Keratinocyte (primary cell): ENCODE measurements around the gene FAM53B. TPM values are rescaled to one million over a fixed set of nuclear protein-coding genes. Genes with fewer than 3 reads are reported as not detected.
"Not testable (repeated sequence)": the region's sequence is repeated elsewhere in the genome, so short reads cannot be mapped to it uniquely, and the experiment has no call there.

Experiments
- DNase-seq: peaks from one replicate; pipeline ENCODE4 v3.0.0-alpha.2; 2011; ENCODE audit warnings: low read depth, missing footprints, low spot score
- FAIRE-seq: peaks from 2 replicates; lab custom pipeline; 2011; peaks lifted over from hg19 to GRCh38; lab: Jason Lieb, UNC
- H2AFZ ChIP-seq: 2 replicates; pipeline ENCODE4 v1.6.0; 2012; ENCODE audit warnings: low read length, control low read depth, inconsistent platforms; ENCODE audit not compliant: control insufficient read depth
- H3K27ac ChIP-seq: 2 replicates; pipeline ENCODE4 v1.5.1; 2011; ENCODE audit warnings: low read length; ENCODE audit not compliant: control insufficient read depth, insufficient read depth
- H3K27me3 ChIP-seq: 3 replicates; pipeline ENCODE4 v1.6.0; 2011; ENCODE audit warnings: low read length; ENCODE audit not compliant: control insufficient read depth, insufficient read depth; ENCODE audit errors: extremely low read depth
- H3K36me3 ChIP-seq, 2 experiments: 2 replicates in 1 of 2; 3 replicates in 1 of 2; pipeline ENCODE4 v1.5.1; 2011; ENCODE audit warnings: low read length in 2 of 2, mild to moderate bottlenecking in 1 of 2; ENCODE audit not compliant: control insufficient read depth in 2 of 2, insufficient read depth in 2 of 2; ENCODE audit errors: extremely low read depth in 1 of 2
- H3K4me1 ChIP-seq: 3 replicates; pipeline ENCODE4 v1.5.1; 2011; ENCODE audit warnings: low read length; ENCODE audit not compliant: control insufficient read depth, insufficient read depth; ENCODE audit errors: extremely low read depth
- H3K4me2 ChIP-seq: 3 replicates; pipeline ENCODE4 v1.6.0; 2011; ENCODE audit warnings: low read depth, low read length; ENCODE audit not compliant: control insufficient read depth, insufficient read depth; ENCODE audit errors: extremely low read depth
- H3K4me3 ChIP-seq, 3 experiments: fragments of 200-600 bp in 1 of 3; sonication (generic) in 1 of 3; 2 replicates in 2 of 3; 3 replicates in 1 of 3; pipeline ENCODE4 v1.5.1; 2011 to 2016; ENCODE audit warnings: low read length in 3 of 3, mild to moderate bottlenecking in 3 of 3, control low read depth in 2 of 3, inconsistent platforms in 1 of 3, low read depth in 1 of 3, mixed read lengths in 1 of 3, mixed run types in 1 of 3, moderate library complexity in 1 of 3; ENCODE audit not compliant: control insufficient read depth in 2 of 3, insufficient read depth in 2 of 3; ENCODE audit errors: extremely low read depth in 1 of 3
- H3K79me2 ChIP-seq: 2 replicates; pipeline ENCODE4 v1.6.0; 2012; ENCODE audit warnings: low read length; ENCODE audit not compliant: control insufficient read depth, insufficient read depth
- H3K9ac ChIP-seq: 3 replicates; pipeline ENCODE4 v1.6.0; 2011; ENCODE audit warnings: low read length; ENCODE audit not compliant: control insufficient read depth, insufficient read depth; ENCODE audit errors: extremely low read depth
- H3K9me1 ChIP-seq: 3 replicates; pipeline ENCODE4 v1.6.0; 2011; ENCODE audit warnings: low read length; ENCODE audit not compliant: control insufficient read depth, insufficient read depth; ENCODE audit errors: extremely low read depth
- H3K9me3 ChIP-seq: 2 replicates; pipeline ENCODE4 v1.5.1; 2012; ENCODE audit warnings: low read depth, low read length; ENCODE audit not compliant: control insufficient read depth
- H4K20me1 ChIP-seq: 3 replicates; pipeline ENCODE4 v1.6.0; 2011; ENCODE audit warnings: low read length; ENCODE audit not compliant: control insufficient read depth, insufficient read depth; ENCODE audit errors: extremely low read depth
- CTCF ChIP-seq, 3 experiments: IDR thresholded peaks in 1 of 3; conservative IDR thresholded peaks in 1 of 3; optimal IDR thresholded peaks in 1 of 3; 2 replicates in 2 of 3; 3 replicates in 1 of 3; pipeline versions ENCODE3 to v1.5.1; 2011; ENCODE audit warnings: low read length in 3 of 3, mild to moderate bottlenecking in 3 of 3, moderate library complexity in 2 of 3, control low read depth in 1 of 3, inconsistent platforms in 1 of 3; ENCODE audit not compliant: insufficient read depth in 2 of 3; ENCODE audit errors: extremely low read depth in 1 of 3
- EZH2 ChIP-seq: IDR thresholded peaks from one replicate; pipeline ENCODE4 v1.6.1; 2012; ENCODE audit warnings: inconsistent platforms, mild to moderate bottlenecking, low read length, moderate library complexity
- dilution Hi-C: fragments of 300-500 bp; cut with MboI; formaldehyde crosslinking; loops from one replicate; pipeline ENCODE4 v1.7.0; 2020; ENCODE audit warnings: low sequenced_read_pairs; ENCODE audit not compliant: extremely low pct_ligation_motif_present
- polyA plus RNA-seq, 5 experiments: library from polyadenylated mRNA; depleted of rRNA in 3 of 5; stranded (reverse) in 3 of 5; stranded (forward) in 1 of 5; unstranded in 1 of 5; fragments of >200 nt; gene quantifications; 1 replicate in 1 of 5; 2 replicates in 3 of 5; 3 replicates in 1 of 5; pipeline versions ENCODE4 v1.2.1 to v1.2.3, GENCODE V29; 2011 to 2012; ENCODE audit warnings: missing spikeins in 2 of 5, low read depth in 1 of 5, low replicate concordance in 1 of 5

The FAM53B gene
- polyA plus RNA-seq, 1 donor (not counting 4 experiments of a cell fraction or from before 2014, with no cell fraction given), result 8.6 TPM

GRCh38 chr10:124612611-124613498, 131.3 kb downstream of the FAM53B start:
- dilution Hi-C loops, result no loop called here
- no peaks in the 10 kb centered on the region for H4K20me1 ChIP-seq
- no peaks in the 10 kb centered on the region for H3K4me1 ChIP-seq
- FAIRE-seq (no peak), DNase-seq (no peak)
- no peak overlapping the region for H3K4me2 ChIP-seq
- TF ChIP-seq EZH2, result no peak
- TF ChIP-seq CTCF (optimal IDR thresholded peaks at IDR 0.05 in 1 of 3, IDR thresholded peaks at IDR 0.05 in 1 of 3, conservative IDR thresholded peaks at IDR 0.05 in 1 of 3; ENCODE audit: extremely low read depth in 1 of 3, insufficient read depth in 2 of 3, low read length in 3 of 3), result no peak
- H3K36me3 ChIP-seq, result peaks cover 0 to 3% of the 10 kb centered on the region in 2 experiments
- no peak overlapping the region for H2AFZ ChIP-seq
- no peak overlapping the region for H3K9ac ChIP-seq
- peaks cover 2% of the 10 kb centered on the region for H3K27me3 ChIP-seq
- no peaks in the 10 kb centered on the region for H3K79me2 ChIP-seq
- H3K27ac ChIP-seq, result no peak overlapping the region
- no peak overlapping the region for H3K4me3 ChIP-seq
- H3K9me1 ChIP-seq, result no peaks in the 10 kb centered on the region
- H3K9me3 ChIP-seq, result no peaks in the 10 kb centered on the region

GRCh38 chr10:124611738-124612137, 132.4 kb downstream of the FAM53B start:
- Histone ChIP-seq H3K4me3 (no peak overlapping the region), H3K9me3 (no peaks in the 10 kb centered on the region), H3K27me3 (peaks cover 4% of the 10 kb centered on the region), H3K36me3 (no peaks in the 10 kb centered on the region), H2AFZ (no peak overlapping the region), H3K4me1 (no peaks in the 10 kb centered on the region), H3K4me2 (no peak overlapping the region), H3K9me1 (no peaks in the 10 kb centered on the region), H3K27ac (no peak overlapping the region), H3K79me2 (no peaks in the 10 kb centered on the region), H4K20me1 (no peaks in the 10 kb centered on the region), H3K9ac (no peak overlapping the region)
- no peak for TF ChIP-seq EZH2
- FAIRE-seq, result no peak
- dilution Hi-C loops, result no loop called here
- no peak for DNase-seq

GRCh38 chr10:124610851-124611250, 133.3 kb downstream of the FAM53B start:
- DNase-seq, H2AFZ ChIP-seq, H3K36me3 ChIP-seq, H4K20me1 ChIP-seq, H3K9me1 ChIP-seq, H3K79me2 ChIP-seq, H3K9ac ChIP-seq, H3K4me2 ChIP-seq, H3K4me3 ChIP-seq, H3K4me1 ChIP-seq, H3K9me3 ChIP-seq, H3K27me3 ChIP-seq, FAIRE-seq, H3K27ac ChIP-seq, dilution Hi-C loops: not testable (repeated sequence)

- H3K27me3 ChIP-seq, H3K9me1 ChIP-seq, H3K79me2 ChIP-seq, dilution Hi-C loops, H3K27ac ChIP-seq, H3K9ac ChIP-seq, H3K4me3 ChIP-seq, FAIRE-seq, H3K9me3 ChIP-seq, H3K4me1 ChIP-seq, H3K4me2 ChIP-seq, H4K20me1 ChIP-seq, H2AFZ ChIP-seq, H3K36me3 ChIP-seq, DNase-seq: not testable (repeated sequence)
Measured at GRCh38 chr10:124610186-124610585, 134.0 kb downstream of the FAM53B start.
